ENCODE data around the gene STIL.

DNA sequence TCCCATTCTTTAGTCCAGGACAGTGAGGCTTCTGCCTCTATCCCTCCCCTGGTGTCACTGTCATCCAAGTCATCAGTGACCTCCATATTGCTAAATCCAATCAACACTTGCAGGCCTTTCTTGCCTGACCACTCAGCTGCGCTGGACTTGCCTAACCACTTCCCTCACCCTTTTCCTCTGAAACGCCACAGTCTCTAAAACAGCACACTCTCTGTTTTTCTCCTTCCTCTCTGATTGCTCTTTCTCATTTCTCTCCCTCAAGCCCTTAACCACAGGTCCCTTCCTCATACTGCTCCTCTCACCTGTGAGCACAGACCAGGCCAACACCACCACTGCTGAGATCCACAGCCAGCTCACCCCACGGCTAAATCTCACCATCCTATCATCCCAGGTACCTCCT lies 99.4 kb downstream of the STIL start:
- TF ChIP-seq, protein P1, sequence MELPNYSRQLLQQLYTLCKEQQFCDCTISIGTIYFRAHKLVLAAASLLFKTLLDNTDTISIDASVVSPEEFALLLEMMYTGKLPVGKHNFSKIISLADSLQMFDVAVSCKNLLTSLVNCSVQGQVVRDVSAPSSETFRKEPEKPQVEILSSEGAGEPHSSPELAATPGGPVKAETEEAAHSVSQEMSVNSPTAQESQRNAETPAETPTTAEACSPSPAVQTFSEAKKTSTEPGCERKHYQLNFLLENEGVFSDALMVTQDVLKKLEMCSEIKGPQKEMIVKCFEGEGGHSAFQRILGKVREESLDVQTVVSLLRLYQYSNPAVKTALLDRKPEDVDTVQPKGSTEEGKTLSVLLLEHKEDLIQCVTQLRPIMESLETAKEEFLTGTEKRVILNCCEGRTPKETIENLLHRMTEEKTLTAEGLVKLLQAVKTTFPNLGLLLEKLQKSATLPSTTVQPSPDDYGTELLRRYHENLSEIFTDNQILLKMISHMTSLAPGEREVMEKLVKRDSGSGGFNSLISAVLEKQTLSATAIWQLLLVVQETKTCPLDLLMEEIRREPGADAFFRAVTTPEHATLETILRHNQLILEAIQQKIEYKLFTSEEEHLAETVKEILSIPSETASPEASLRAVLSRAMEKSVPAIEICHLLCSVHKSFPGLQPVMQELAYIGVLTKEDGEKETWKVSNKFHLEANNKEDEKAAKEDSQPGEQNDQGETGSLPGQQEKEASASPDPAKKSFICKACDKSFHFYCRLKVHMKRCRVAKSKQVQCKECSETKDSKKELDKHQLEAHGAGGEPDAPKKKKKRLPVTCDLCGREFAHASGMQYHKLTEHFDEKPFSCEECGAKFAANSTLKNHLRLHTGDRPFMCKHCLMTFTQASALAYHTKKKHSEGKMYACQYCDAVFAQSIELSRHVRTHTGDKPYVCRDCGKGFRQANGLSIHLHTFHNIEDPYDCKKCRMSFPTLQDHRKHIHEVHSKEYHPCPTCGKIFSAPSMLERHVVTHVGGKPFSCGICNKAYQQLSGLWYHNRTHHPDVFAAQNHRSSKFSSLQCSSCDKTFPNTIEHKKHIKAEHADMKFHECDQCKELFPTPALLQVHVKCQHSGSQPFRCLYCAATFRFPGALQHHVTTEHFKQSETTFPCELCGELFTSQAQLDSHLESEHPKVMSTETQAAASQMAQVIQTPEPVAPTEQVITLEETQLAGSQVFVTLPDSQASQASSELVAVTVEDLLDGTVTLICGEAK (IDR thresholded peaks at IDR 0.05) = no peak
- TF ChIP-seq, protein P1 (CRISPR knock-in tag; IDR thresholded peaks at IDR 0.05) = no peak
- TF ChIP-seq, protein P2, sequence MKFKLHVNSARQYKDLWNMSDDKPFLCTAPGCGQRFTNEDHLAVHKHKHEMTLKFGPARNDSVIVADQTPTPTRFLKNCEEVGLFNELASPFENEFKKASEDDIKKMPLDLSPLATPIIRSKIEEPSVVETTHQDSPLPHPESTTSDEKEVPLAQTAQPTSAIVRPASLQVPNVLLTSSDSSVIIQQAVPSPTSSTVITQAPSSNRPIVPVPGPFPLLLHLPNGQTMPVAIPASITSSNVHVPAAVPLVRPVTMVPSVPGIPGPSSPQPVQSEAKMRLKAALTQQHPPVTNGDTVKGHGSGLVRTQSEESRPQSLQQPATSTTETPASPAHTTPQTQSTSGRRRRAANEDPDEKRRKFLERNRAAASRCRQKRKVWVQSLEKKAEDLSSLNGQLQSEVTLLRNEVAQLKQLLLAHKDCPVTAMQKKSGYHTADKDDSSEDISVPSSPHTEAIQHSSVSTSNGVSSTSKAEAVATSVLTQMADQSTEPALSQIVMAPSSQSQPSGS (CRISPR knock-in tag; IDR thresholded peaks at IDR 0.05) = no peak
- TF ChIP-seq PCBP1 (IDR thresholded peaks at IDR 0.05; ENCODE audit: borderline replicate concordance, low read depth, low read length) (no peak), EZH2 (conservative IDR thresholded peaks at IDR 0.05; ENCODE audit: low read depth, low read length) (no peak), NFRKB (IDR thresholded peaks at IDR 0.05) (no peak), HDAC6 (IDR thresholded peaks at IDR 0.05; ENCODE audit: low read depth, low read length) (no peak), FOXP1 (IDR thresholded peaks at IDR 0.05) (no peak), FOXP1 (CRISPR knock-in tag; IDR thresholded peaks at IDR 0.05) (no peak), TEAD2 (CRISPR knock-in tag; IDR thresholded peaks at IDR 0.05) (no peak)
- TF ChIP-seq, protein P3, sequence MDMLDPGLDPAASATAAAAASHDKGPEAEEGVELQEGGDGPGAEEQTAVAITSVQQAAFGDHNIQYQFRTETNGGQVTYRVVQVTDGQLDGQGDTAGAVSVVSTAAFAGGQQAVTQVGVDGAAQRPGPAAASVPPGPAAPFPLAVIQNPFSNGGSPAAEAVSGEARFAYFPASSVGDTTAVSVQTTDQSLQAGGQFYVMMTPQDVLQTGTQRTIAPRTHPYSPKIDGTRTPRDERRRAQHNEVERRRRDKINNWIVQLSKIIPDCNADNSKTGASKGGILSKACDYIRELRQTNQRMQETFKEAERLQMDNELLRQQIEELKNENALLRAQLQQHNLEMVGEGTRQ (IDR thresholded peaks at IDR 0.05; ENCODE audit: low read depth, low read length) = no peak
- TF ChIP-seq, protein P3 (CRISPR knock-in tag; IDR thresholded peaks at IDR 0.05; ENCODE audit: borderline replicate concordance) = no peak
- TF ChIP-seq, protein P4, sequence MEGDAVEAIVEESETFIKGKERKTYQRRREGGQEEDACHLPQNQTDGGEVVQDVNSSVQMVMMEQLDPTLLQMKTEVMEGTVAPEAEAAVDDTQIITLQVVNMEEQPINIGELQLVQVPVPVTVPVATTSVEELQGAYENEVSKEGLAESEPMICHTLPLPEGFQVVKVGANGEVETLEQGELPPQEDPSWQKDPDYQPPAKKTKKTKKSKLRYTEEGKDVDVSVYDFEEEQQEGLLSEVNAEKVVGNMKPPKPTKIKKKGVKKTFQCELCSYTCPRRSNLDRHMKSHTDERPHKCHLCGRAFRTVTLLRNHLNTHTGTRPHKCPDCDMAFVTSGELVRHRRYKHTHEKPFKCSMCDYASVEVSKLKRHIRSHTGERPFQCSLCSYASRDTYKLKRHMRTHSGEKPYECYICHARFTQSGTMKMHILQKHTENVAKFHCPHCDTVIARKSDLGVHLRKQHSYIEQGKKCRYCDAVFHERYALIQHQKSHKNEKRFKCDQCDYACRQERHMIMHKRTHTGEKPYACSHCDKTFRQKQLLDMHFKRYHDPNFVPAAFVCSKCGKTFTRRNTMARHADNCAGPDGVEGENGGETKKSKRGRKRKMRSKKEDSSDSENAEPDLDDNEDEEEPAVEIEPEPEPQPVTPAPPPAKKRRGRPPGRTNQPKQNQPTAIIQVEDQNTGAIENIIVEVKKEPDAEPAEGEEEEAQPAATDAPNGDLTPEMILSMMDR (CRISPR knock-in tag; IDR thresholded peaks at IDR 0.05) = no peak
- TF ChIP-seq, protein P5, sequence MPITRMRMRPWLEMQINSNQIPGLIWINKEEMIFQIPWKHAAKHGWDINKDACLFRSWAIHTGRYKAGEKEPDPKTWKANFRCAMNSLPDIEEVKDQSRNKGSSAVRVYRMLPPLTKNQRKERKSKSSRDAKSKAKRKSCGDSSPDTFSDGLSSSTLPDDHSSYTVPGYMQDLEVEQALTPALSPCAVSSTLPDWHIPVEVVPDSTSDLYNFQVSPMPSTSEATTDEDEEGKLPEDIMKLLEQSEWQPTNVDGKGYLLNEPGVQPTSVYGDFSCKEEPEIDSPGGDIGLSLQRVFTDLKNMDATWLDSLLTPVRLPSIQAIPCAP (CRISPR knock-in tag; IDR thresholded peaks at IDR 0.05; ENCODE audit: low read depth) = no peak

Data from HepG2 (cell line).